ENCODE data around the gene KRTAP19-1. TPM values are rescaled to one million over a fixed set of nuclear protein-coding genes. Genes with fewer than 3 reads are reported as not detected.

KRTAP19-1 gene
- not detected for total RNA-seq

GRCh38 chr21:30480145-30480544 is at the start of gene KRTAP19-1:
Gene KRTAP19-1, minus strand, starts transcription at chr21:30480367. Its CDS starts 50 bp downstream, at chr21:30480317.

GRCh38 chr21:30502041-30502440 is 21.9 kb upstream of the KRTAP19-1 start, which contains the start of gene KRTAP19-5:
Gene KRTAP19-5, minus strand, starts transcription at chr21:30502141. Its CDS starts 51 bp downstream, at chr21:30502090.

GRCh38 chr21:30497065-30497464 is 16.9 kb upstream of the KRTAP19-1 start, which contains the start of gene KRTAP19-4:
Gene KRTAP19-4, minus strand, starts transcription at chr21:30497165. Its CDS starts 55 bp downstream, at chr21:30497110.

GRCh38 chr21:30491963-30492428 is 11.8 kb upstream of the KRTAP19-1 start, which contains the start of gene KRTAP19-3:
Gene KRTAP19-3, minus strand, starts transcription at chr21:30492013. Its CDS starts 56 bp downstream, at chr21:30491957.

GRCh38 chr21:30487336-30487735 is 7.2 kb upstream of the KRTAP19-1 start, which contains the start of gene KRTAP19-2:
Gene KRTAP19-2, minus strand, starts transcription at chr21:30487436. Its CDS starts 88 bp downstream, at chr21:30487348.

GRCh38 chr21:30439975-30440374 is 40.2 kb downstream of the KRTAP19-1 start, which contains the start of gene KRTAP15-1:
Gene KRTAP15-1, plus strand, starts transcription at chr21:30440275. Its CDS starts 53 bp downstream, at chr21:30440328.

GRCh38 chr21:30430170-30430655 is 50.0 kb downstream of the KRTAP19-1 start, which contains the start of gene KRTAP13-4:
Gene KRTAP13-4, plus strand, starts transcription at chr21:30430220. Its CDS starts 56 bp downstream, at chr21:30430276.

Other genes starting within 250 kb of the KRTAP19-1 start
- not detected for gene KRTAP24-1, start 197.4 kb downstream of the KRTAP19-1 start, total RNA-seq
- not detected for gene KRTAP25-1, start 190.9 kb downstream of the KRTAP19-1 start, total RNA-seq
- gene KRTAP26-1, start 160.1 kb downstream of the KRTAP19-1 start, total RNA-seq = not detected
- gene KRTAP27-1, start 142.7 kb downstream of the KRTAP19-1 start, total RNA-seq = not detected
- not detected for gene KRTAP23-1, start 131.8 kb downstream of the KRTAP19-1 start, total RNA-seq
- not detected for gene KRTAP13-2, start 108.1 kb downstream of the KRTAP19-1 start, total RNA-seq
- gene KRTAP13-1, start 84.3 kb downstream of the KRTAP19-1 start, total RNA-seq = not detected
- not detected for gene KRTAP13-3, start 54.4 kb downstream of the KRTAP19-1 start, total RNA-seq
- gene KRTAP13-4, start 50.1 kb downstream of the KRTAP19-1 start, total RNA-seq = not detected
- gene KRTAP15-1, start 40.1 kb downstream of the KRTAP19-1 start, total RNA-seq = not detected
- not detected for gene KRTAP19-2, start 7.1 kb upstream of the KRTAP19-1 start, total RNA-seq
- not detected for gene KRTAP19-3, start 11.6 kb upstream of the KRTAP19-1 start, total RNA-seq
- gene KRTAP19-4, start 16.8 kb upstream of the KRTAP19-1 start, total RNA-seq = not detected
- gene KRTAP19-5, start 21.8 kb upstream of the KRTAP19-1 start, total RNA-seq = not detected
- not detected for gene KRTAP19-6, start 61.5 kb upstream of the KRTAP19-1 start, total RNA-seq
- gene KRTAP19-7, start 80.9 kb upstream of the KRTAP19-1 start, total RNA-seq = not detected
- gene KRTAP22-2, start 110.0 kb upstream of the KRTAP19-1 start, total RNA-seq = not detected
- gene KRTAP6-3, start 112.1 kb upstream of the KRTAP19-1 start, total RNA-seq = not detected
- gene KRTAP6-2, start 118.5 kb upstream of the KRTAP19-1 start, total RNA-seq = not detected
- not detected for gene KRTAP22-1, start 120.7 kb upstream of the KRTAP19-1 start, total RNA-seq
- not detected for gene KRTAP6-1, start 133.6 kb upstream of the KRTAP19-1 start, total RNA-seq
- not detected for gene KRTAP20-1, start 136.1 kb upstream of the KRTAP19-1 start, total RNA-seq
- not detected for gene KRTAP20-4, start 140.3 kb upstream of the KRTAP19-1 start, total RNA-seq
- not detected for gene KRTAP20-2, start 154.8 kb upstream of the KRTAP19-1 start, total RNA-seq
- not detected for gene KRTAP20-3, start 162.5 kb upstream of the KRTAP19-1 start, total RNA-seq
- not detected for gene KRTAP21-3, start 238.4 kb upstream of the KRTAP19-1 start, total RNA-seq

Measured in activated naive CD4-positive, alpha-beta T cell treated with anti-CD3 and anti-CD28 coated beads, Interleukin-2, amount 10 ng/mL, durations not matched to agents 5 hours and 36 hours (primary cell).